H1 (cell line): ENCODE data around the gene FARP2. TPM values are rescaled to one million over a fixed set of nuclear protein-coding genes. Genes with fewer than 3 reads are reported as not detected.

ENCODE experiments used
- CTCF ChIA-PET: fragments of 300-600 bp; sonication (Branson Sonifier 250); formaldehyde crosslinking; loops from one replicate; lab custom pipeline; 2021; ENCODE audit not compliant: partially characterized antibody; lab: Charles Lee
- POLR2A ChIA-PET: fragments of 300-600 bp; sonication (Branson Sonifier 250); formaldehyde crosslinking; loops from one replicate; lab custom pipeline; 2021; ENCODE audit warnings: inconsistent platforms; ENCODE audit not compliant: partially characterized antibody; lab: Charles Lee
- DNase-seq, 2 experiments: peaks; one replicate each; pipeline versions ENCODE4 v3.0.0 to v3.0.0-alpha.2; 2010 to 2022; ENCODE audit warnings: low spot score in 2 of 2, low read depth in 1 of 2, mixed read lengths in 1 of 2
- FAIRE-seq: peaks from 2 replicates; lab custom pipeline; 2011; peaks lifted over from hg19 to GRCh38; lab: Jason Lieb, UNC
- H2AFZ ChIP-seq: 2 replicates; pipeline ENCODE4 v1.8.1; 2012; ENCODE audit warnings: low read length, inconsistent platforms
- H2AK5ac ChIP-seq: 2 replicates; pipeline ENCODE4 v1.6.1; 2013; ENCODE audit warnings: low read depth, low read length
- H2BK120ac ChIP-seq: replicated peaks from 2 replicates; pipeline ENCODE3; 2013; ENCODE audit warnings: low read depth, low read length, inconsistent platforms
- H2BK12ac ChIP-seq: 2 replicates; pipeline ENCODE4 v1.6.1; 2013; ENCODE audit warnings: low read depth, low read length
- H2BK15ac ChIP-seq: 2 replicates; pipeline ENCODE4 v1.6.1; 2013; ENCODE audit warnings: low read length
- H2BK20ac ChIP-seq: 2 replicates; pipeline ENCODE4 v1.6.1; 2013; ENCODE audit warnings: low read length
- H2BK5ac ChIP-seq: 2 replicates; pipeline ENCODE4 v1.6.1; 2013; ENCODE audit warnings: low read depth, low read length
- H3K14ac ChIP-seq: 2 replicates; pipeline ENCODE4 v1.6.1; 2013; ENCODE audit warnings: inconsistent platforms; ENCODE audit not compliant: insufficient read length
- H3K18ac ChIP-seq: 2 replicates; pipeline ENCODE4 v1.6.1; 2013; ENCODE audit warnings: low read length; ENCODE audit errors: extremely low read depth
- H3K23ac ChIP-seq: 2 replicates; pipeline ENCODE4 v1.6.1; 2013; ENCODE audit warnings: inconsistent platforms; ENCODE audit not compliant: insufficient read length
- H3K23me2 ChIP-seq: 2 replicates; pipeline ENCODE4 v1.6.1; 2013; ENCODE audit warnings: low read depth, low read length
- H3K27ac ChIP-seq: 2 replicates; pipeline ENCODE4 v1.6.1; 2011; ENCODE audit warnings: low read depth, low read length, inconsistent platforms
- H3K27me3 ChIP-seq, 4 experiments: replicated peaks in 1 of 4; 1 replicate in 1 of 4; 2 replicates in 3 of 4; pipeline versions ENCODE4 v1.6.1 to v1.8.1; 2011 to 2013; ENCODE audit warnings: low read length in 3 of 4, mild to moderate bottlenecking in 3 of 4, inconsistent platforms in 2 of 4, mixed read lengths in 2 of 4, moderate library complexity in 1 of 4; ENCODE audit not compliant: control insufficient read depth in 3 of 4, insufficient read depth in 3 of 4; ENCODE audit errors: extremely low read depth in 1 of 4
- H3K36me3 ChIP-seq, 4 experiments: 2 replicates each; pipeline versions ENCODE4 v1.6.1 to v1.8.1; 2011 to 2013; ENCODE audit warnings: mild to moderate bottlenecking in 4 of 4, low read length in 3 of 4, moderate library complexity in 2 of 4, control low read depth in 1 of 4, inconsistent platforms in 1 of 4; ENCODE audit not compliant: insufficient read depth in 4 of 4, control insufficient read depth in 2 of 4
- H3K4ac ChIP-seq: replicated peaks from 2 replicates; pipeline ENCODE3; 2013; ENCODE audit warnings: low read length, low read depth, mixed read lengths, inconsistent platforms; ENCODE audit not compliant: insufficient read length
- H3K4me1 ChIP-seq, 4 experiments: replicated peaks in 1 of 4; 1 replicate in 1 of 4; 2 replicates in 3 of 4; pipeline versions ENCODE4 v1.6.1 to v1.8.1; 2011 to 2013; ENCODE audit warnings: low read length in 3 of 4, inconsistent platforms in 2 of 4, mixed read lengths in 1 of 4; ENCODE audit not compliant: insufficient read depth in 4 of 4, control insufficient read depth in 3 of 4
- H3K4me2 ChIP-seq, 2 experiments: 2 replicates each; pipeline versions ENCODE4 v1.6.1 to v1.8.1; 2011 to 2013; ENCODE audit warnings: low read depth in 2 of 2, low read length in 2 of 2, control low read depth in 1 of 2, inconsistent platforms in 1 of 2, mild to moderate bottlenecking in 1 of 2; ENCODE audit not compliant: insufficient read depth in 1 of 2
- H3K4me3 ChIP-seq, 4 experiments: fragments of 200-600, 300-600 bp in 1 of 4; sonication (generic), shearing (Covaris generic), sonication (Bioruptor Twin) in 1 of 4; 2 replicates each; pipeline versions ENCODE4 v1.5.1 to v1.8.1; 2011 to 2016; ENCODE audit warnings: low read length in 4 of 4, low read depth in 3 of 4, control low read depth in 2 of 4, inconsistent platforms in 2 of 4, mild to moderate bottlenecking in 2 of 4, mixed read lengths in 1 of 4, moderate library complexity in 1 of 4; ENCODE audit not compliant: insufficient read depth in 2 of 4; ENCODE audit errors: extremely low read depth in 1 of 4
- H3K56ac ChIP-seq: replicated peaks from 2 replicates; pipeline ENCODE3; 2013; ENCODE audit warnings: low read depth, mild to moderate bottlenecking, mixed read lengths, low read length, inconsistent platforms; ENCODE audit not compliant: insufficient read length
- H3K79me1 ChIP-seq: 2 replicates; pipeline ENCODE4 v1.6.1; 2013; ENCODE audit warnings: low read depth, low read length, control low read depth
- H3K79me2 ChIP-seq, 2 experiments: 2 replicates each; pipeline versions ENCODE4 v1.6.1 to v1.8.1; 2012 to 2013; ENCODE audit warnings: low read length in 2 of 2, mild to moderate bottlenecking in 2 of 2, inconsistent platforms in 1 of 2; ENCODE audit not compliant: insufficient read depth in 2 of 2, control insufficient read depth in 1 of 2
- H3K9ac ChIP-seq, 4 experiments: replicated peaks in 1 of 4; 1 replicate in 1 of 4; 2 replicates in 3 of 4; pipeline versions ENCODE4 v1.6.1 to v1.8.1; 2011 to 2013; ENCODE audit warnings: low read depth in 3 of 4, low read length in 3 of 4, control low read depth in 2 of 4, mild to moderate bottlenecking in 2 of 4, moderate library complexity in 2 of 4, inconsistent platforms in 1 of 4; ENCODE audit errors: extremely low read depth in 1 of 4
- H3K9me3 ChIP-seq, 2 experiments: 2 replicates each; pipeline versions ENCODE4 v1.6.1 to v1.8.1; 2012 to 2013; ENCODE audit warnings: mild to moderate bottlenecking in 2 of 2, moderate library complexity in 2 of 2, control low read depth in 1 of 2, inconsistent platforms in 1 of 2, low read depth in 1 of 2, low read length in 1 of 2, mixed read lengths in 1 of 2; ENCODE audit not compliant: insufficient read depth in 2 of 2
- H4K20me1 ChIP-seq, 2 experiments: replicated peaks in 1 of 2; 2 replicates each; pipeline versions ENCODE3 to v1.8.1; 2011 to 2013; ENCODE audit warnings: inconsistent platforms in 2 of 2, low read length in 2 of 2, mild to moderate bottlenecking in 1 of 2; ENCODE audit not compliant: insufficient read depth in 2 of 2, control insufficient read depth in 1 of 2
- H4K5ac ChIP-seq: 2 replicates; pipeline ENCODE4 v1.6.1; 2013; ENCODE audit warnings: low read length, low read depth, mixed read lengths, inconsistent platforms; ENCODE audit not compliant: insufficient read length
- H4K8ac ChIP-seq: 2 replicates; pipeline ENCODE4 v1.8.0; 2013; ENCODE audit warnings: mild to moderate bottlenecking, moderate library complexity, low read length, inconsistent platforms; ENCODE audit not compliant: insufficient read depth; ENCODE audit errors: extremely low read depth
- H4K91ac ChIP-seq: replicated peaks from 2 replicates; pipeline ENCODE3; 2013; ENCODE audit warnings: low read length, mixed read lengths, inconsistent platforms; ENCODE audit not compliant: insufficient read length
- SUZ12 ChIP-seq: fragments of 200-600 bp; sonication (generic); IDR thresholded peaks from 2 replicates; pipeline ENCODE4 v1.6.1; 2012; ENCODE audit warnings: mild to moderate bottlenecking, inconsistent platforms, low read length, moderate library complexity, mixed read lengths
- TAF7 ChIP-seq: optimal IDR thresholded peaks from 2 replicates; pipeline ENCODE3; 2011; ENCODE audit warnings: low read depth, mild to moderate bottlenecking, inconsistent platforms, low read length, moderate library complexity, borderline replicate concordance
- TBP ChIP-seq: IDR thresholded peaks from 2 replicates; pipeline ENCODE4 v1.6.1; 2011; ENCODE audit warnings: low read depth, low read length, improper control_type of control experiment
- WGBS, 2 experiments: shearing (Covaris generic) in 1 of 2; methylation state at CpG; one replicate each; pipeline versions ENCODE4 v1.1.6 to v1.1.7; 2013 to 2015; ENCODE audit warnings: low lambda C conversion rate in 2 of 2, mixed read lengths in 2 of 2, inconsistent platforms in 1 of 2, low coverage in 1 of 2, missing lambda C conversion rate in 1 of 2; ENCODE audit not compliant: insufficient replicate concordance in 2 of 2, insufficient coverage in 1 of 2, insufficient read length in 1 of 2; ENCODE audit errors: extremely low coverage in 1 of 2, missing lambda C conversion rate in 1 of 2; 5-methylcytosine and 5-hydroxymethylcytosine counted together
- polyA plus RNA-seq, 7 experiments: library from polyadenylated mRNA; depleted of rRNA in 3 of 7; stranded (reverse) in 5 of 7; unstranded in 2 of 7; fragments of >200 nt in 5 of 7; fragments of 200-250 nt in 2 of 7; gene quantifications; 1 replicate in 5 of 7; 2 replicates in 1 of 7; 4 replicates in 1 of 7; pipeline versions ENCODE4 v1.2.1 to v1.2.3, GENCODE V29; 2011 to 2013; ENCODE audit warnings: missing spikeins in 2 of 7, mixed read lengths in 2 of 7
- total RNA-seq: library from RNA; stranded (reverse); fragmentation: NEBNext Ultra II Directional; extraction: Animal tissue kit (Norgen Biotek cat#: 25700); gene quantifications from 2 replicates; pipeline ENCODE4 v1.2.1, GENCODE V29; 2021
- TF ChIP-seq, protein P1 (sequence below): IDR thresholded peaks from 2 replicates; pipeline ENCODE4 v1.6.1; 2012; ENCODE audit warnings: inconsistent platforms

FARP2 gene
- total and polyA plus RNA-seq, 2 of the 8 experiments (the other 6 are each of a cell fraction or from before 2014, with no cell fraction given): 12.4 to 33.4 TPM

DNA sequence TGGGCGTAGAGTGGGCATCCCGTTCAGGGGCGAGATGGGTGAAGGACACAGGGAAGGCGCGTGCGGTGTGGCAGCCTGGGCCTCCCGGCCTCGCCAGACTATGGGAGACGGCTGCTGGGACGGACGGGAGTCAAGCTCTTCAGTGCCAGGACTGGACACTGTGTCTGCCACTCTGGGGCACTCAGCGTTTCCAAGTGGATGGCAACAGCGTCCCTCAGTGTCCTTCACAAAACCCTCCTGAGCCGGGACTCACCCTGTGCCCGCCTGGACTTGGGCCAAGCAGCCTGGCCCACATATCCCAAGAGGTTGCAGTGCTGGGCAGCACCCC lies 186.2 kb downstream of the FARP2 start:
- Histone ChIP-seq H2BK20ac (no peak overlapping the region), H3K79me1 (no peaks in the 10 kb centered on the region), H3K4me3 (peak overlapping the region in 3 of 4 experiments; percentile 32 to 64 (median 43); a peak in 2 of 8 replicates), H2BK15ac (no peak overlapping the region), H3K23ac (no peak overlapping the region), H4K5ac (no peak overlapping the region), H3K9me3 (no peaks in the 10 kb centered on the region), H4K8ac (no peak overlapping the region), H3K4me1 (peaks cover 4 to 10% (median 7%) of the 10 kb centered on the region in 4 experiments), H2BK5ac (no peak overlapping the region), H3K18ac (no peak overlapping the region), H2BK12ac (no peak overlapping the region; the same call in 1 of the 2 replicates), H2AK5ac (no peak overlapping the region), H3K27ac (no peak overlapping the region), H3K56ac (no peak overlapping the region), H3K27me3 (peaks cover 18 to 35% (median 31%) of the 10 kb centered on the region in 4 experiments), H3K14ac (no peak overlapping the region), H3K9ac (no peak overlapping the region), H3K4ac (no peak overlapping the region), H3K79me2 (no peaks in the 10 kb centered on the region), H4K91ac (no peak overlapping the region), H2BK120ac (no peak overlapping the region), H3K36me3 (no peaks in the 10 kb centered on the region), H3K4me2 (peak overlapping the region; percentile 77 to 83), H3K23me2 (peaks cover 21% of the 10 kb centered on the region; the same call in 1 of the 2 replicates), H2AFZ (no peak overlapping the region), H4K20me1 (peaks cover 0 to 5% of the 10 kb centered on the region in 2 experiments)
- 86% methylated on average over 15 of the region's 15 CpGs; no CpG with 5 or more reads in 1 of the 2 experiments for WGBS, 2 experiments
- DNase-seq (no peak), FAIRE-seq (no peak)
- TF ChIP-seq, protein P1, sequence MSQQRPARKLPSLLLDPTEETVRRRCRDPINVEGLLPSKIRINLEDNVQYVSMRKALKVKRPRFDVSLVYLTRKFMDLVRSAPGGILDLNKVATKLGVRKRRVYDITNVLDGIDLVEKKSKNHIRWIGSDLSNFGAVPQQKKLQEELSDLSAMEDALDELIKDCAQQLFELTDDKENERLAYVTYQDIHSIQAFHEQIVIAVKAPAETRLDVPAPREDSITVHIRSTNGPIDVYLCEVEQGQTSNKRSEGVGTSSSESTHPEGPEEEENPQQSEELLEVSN: no peak
- no peak for TF ChIP-seq TAF7
- 0 out of 2 replicates have a peak, but pooled peaks have one; percentile 16 for TF ChIP-seq SUZ12
- TF ChIP-seq TBP: no peak
- ChIA-PET POLR2A (interaction anchor here (1.0 to 1.5 kb wide), 3 partner anchors 17 to 29 kb away, joined by 3 to 7 read pairs (median 3); partner anchors contain the start of gene BOK), CTCF (interaction anchor here (0.6 kb wide), 1 partner anchor 233 kb away, joined by 3 read pairs; no protein-coding TSS in a partner anchor)
